SU-DHL-6 (cell line): ENCODE data around the gene NPEPL1.

ENCODE experiments used
- H2AFZ ChIP-seq: fragments of 200-600 bp; sonication (generic); 2 replicates; pipeline ENCODE4 v1.6.1; 2014; ENCODE audit warnings: low read depth, mild to moderate bottlenecking, moderate library complexity, mixed read lengths, antibody characterized with exemption, low read length; ENCODE audit not compliant: severe bottlenecking
- H3F3A ChIP-seq: fragments of 200-600 bp; shearing (Covaris generic); 2 replicates; pipeline ENCODE4 v1.6.0; 2016; ENCODE audit warnings: antibody characterized with exemption, mild to moderate bottlenecking; ENCODE audit not compliant: insufficient read depth
- H3K27ac ChIP-seq: fragments of 200-600 bp; sonication (generic); 2 replicates; pipeline ENCODE4 v1.5.1; 2016; ENCODE audit warnings: low read depth, mild to moderate bottlenecking, low read length, moderate library complexity, mixed read lengths
- H3K27me3 ChIP-seq: fragments of 200-600 bp; sonication (generic), shearing (Covaris generic); 2 replicates; pipeline ENCODE4 v1.6.0; 2014; ENCODE audit warnings: mild to moderate bottlenecking, low read length
- H3K36me3 ChIP-seq: fragments of 200-600 bp; sonication (generic); 2 replicates; pipeline ENCODE4 v1.6.1; 2014; ENCODE audit warnings: mild to moderate bottlenecking, low read length, mixed read lengths
- H3K4me2 ChIP-seq: fragments of 300-600, 200-600 bp; shearing (Covaris generic), sonication (generic); 2 replicates; pipeline ENCODE4 v1.6.0; 2014; ENCODE audit warnings: low read length, low read depth, mild to moderate bottlenecking; ENCODE audit not compliant: poor library complexity, severe bottlenecking
- H3K4me3 ChIP-seq: fragments of 200-600 bp; sonication (generic); 2 replicates; pipeline ENCODE4 v1.5.1; 2014; ENCODE audit warnings: antibody characterized with exemption, low read length, mild to moderate bottlenecking, mixed read lengths; ENCODE audit not compliant: insufficient read depth, poor library complexity, severe bottlenecking
- H3K79me2 ChIP-seq: fragments of 200-600 bp; sonication (generic); 2 replicates; pipeline ENCODE4 v1.6.1; 2014; ENCODE audit warnings: mild to moderate bottlenecking, low read length, moderate library complexity; ENCODE audit not compliant: insufficient read depth
- H3K9ac ChIP-seq: fragments of 200-600 bp; sonication (generic); 2 replicates; pipeline ENCODE4 v1.7.0; 2014; ENCODE audit warnings: mild to moderate bottlenecking, low read length
- H3K9me2 ChIP-seq: fragments of 200-600 bp; sonication (generic); replicated peaks from 2 replicates; pipeline ENCODE4 v1.6.1; 2014; ENCODE audit warnings: low read length; ENCODE audit not compliant: insufficient read depth
- H3K9me3 ChIP-seq: fragments of 200-600 bp; sonication (generic); 2 replicates; pipeline ENCODE4 v1.6.1; 2014; ENCODE audit warnings: low read length, mixed read lengths; ENCODE audit not compliant: insufficient read depth
- H4K20me1 ChIP-seq: fragments of 200-600 bp; sonication (generic); 2 replicates; pipeline ENCODE4 v1.6.1; 2014; ENCODE audit warnings: low read depth, mild to moderate bottlenecking, antibody characterized with exemption, low read length, moderate library complexity, mixed read lengths
- EZH2phosphoT487 ChIP-seq: fragments of 200-600 bp; sonication (generic), shearing (Covaris generic); conservative IDR thresholded peaks from 2 replicates; pipeline ENCODE4 v1.6.1; 2018; ENCODE audit warnings: mild to moderate bottlenecking, antibody characterized with exemption, low read length, moderate library complexity, mixed read lengths
- TF ChIP-seq, protein P1 (sequence below): fragments of 200-600 bp; sonication (generic); IDR thresholded peaks from one replicate; pipeline ENCODE4 v1.5.1; 2017; ENCODE audit warnings: antibody characterized with exemption, mild to moderate bottlenecking, low read length, moderate library complexity; ENCODE audit not compliant: insufficient read depth, poor library complexity, severe bottlenecking

NPEPL1 gene

DNA sequence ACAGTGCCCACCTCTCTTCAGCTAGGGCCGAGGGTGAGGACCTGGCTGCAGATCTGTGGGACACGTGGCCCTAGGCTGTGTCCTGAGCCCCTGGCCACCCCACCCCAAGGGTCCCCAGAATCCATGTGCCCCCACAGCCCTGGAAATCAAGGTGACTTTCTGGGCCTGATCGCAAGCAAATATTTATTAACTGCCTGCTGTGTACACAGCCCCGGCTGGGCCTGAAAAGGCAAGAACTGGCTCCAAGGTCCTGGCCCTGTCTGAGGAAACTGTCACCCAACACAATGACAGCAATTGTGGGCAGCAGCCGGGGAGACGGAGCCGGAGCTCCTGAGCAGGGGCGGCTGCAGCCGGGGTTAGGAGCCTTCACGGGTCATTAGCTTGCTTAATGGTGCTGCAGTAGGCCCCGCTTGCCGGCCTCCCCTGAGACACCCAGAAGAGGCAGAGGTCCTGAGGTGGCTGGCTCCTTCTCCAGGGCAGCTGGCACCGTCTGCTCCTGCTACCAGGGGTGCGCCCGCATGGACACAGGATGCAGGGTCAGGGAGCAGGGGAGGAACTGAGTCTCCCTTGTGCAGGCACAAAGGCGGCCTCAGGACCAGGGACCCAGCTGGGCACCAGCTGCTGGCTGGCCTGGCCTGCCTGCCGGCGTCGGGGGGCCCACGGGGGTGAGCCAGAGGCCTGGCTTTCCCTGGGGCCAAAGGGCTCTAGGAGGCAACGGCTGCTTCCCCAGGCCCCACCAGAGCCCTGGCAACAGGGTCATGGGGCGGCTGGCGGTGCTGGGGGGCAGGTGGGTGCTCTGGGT, 24.1 kb downstream of the NPEPL1 start:
- no peak overlapping the region for H3K4me2 ChIP-seq
- no peaks in the 10 kb centered on the region for H3K79me2 ChIP-seq
- H3K9me2 ChIP-seq, result no peaks in the 10 kb centered on the region
- no peaks in the 10 kb centered on the region for H4K20me1 ChIP-seq
- H3K4me3 ChIP-seq, result no peak overlapping the region
- no peaks in the 10 kb centered on the region for H3K9me3 ChIP-seq
- H3F3A ChIP-seq, result no peaks in the 10 kb centered on the region
- H3K27me3 ChIP-seq, result no peaks in the 10 kb centered on the region
- H3K36me3 ChIP-seq, result no peaks in the 10 kb centered on the region
- H2AFZ ChIP-seq, result no peak overlapping the region
- no peak overlapping the region for H3K9ac ChIP-seq
- TF ChIP-seq EZH2phosphoT487, result no peak
- TF ChIP-seq, protein P1, sequence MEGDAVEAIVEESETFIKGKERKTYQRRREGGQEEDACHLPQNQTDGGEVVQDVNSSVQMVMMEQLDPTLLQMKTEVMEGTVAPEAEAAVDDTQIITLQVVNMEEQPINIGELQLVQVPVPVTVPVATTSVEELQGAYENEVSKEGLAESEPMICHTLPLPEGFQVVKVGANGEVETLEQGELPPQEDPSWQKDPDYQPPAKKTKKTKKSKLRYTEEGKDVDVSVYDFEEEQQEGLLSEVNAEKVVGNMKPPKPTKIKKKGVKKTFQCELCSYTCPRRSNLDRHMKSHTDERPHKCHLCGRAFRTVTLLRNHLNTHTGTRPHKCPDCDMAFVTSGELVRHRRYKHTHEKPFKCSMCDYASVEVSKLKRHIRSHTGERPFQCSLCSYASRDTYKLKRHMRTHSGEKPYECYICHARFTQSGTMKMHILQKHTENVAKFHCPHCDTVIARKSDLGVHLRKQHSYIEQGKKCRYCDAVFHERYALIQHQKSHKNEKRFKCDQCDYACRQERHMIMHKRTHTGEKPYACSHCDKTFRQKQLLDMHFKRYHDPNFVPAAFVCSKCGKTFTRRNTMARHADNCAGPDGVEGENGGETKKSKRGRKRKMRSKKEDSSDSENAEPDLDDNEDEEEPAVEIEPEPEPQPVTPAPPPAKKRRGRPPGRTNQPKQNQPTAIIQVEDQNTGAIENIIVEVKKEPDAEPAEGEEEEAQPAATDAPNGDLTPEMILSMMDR, result no peak
- no peak overlapping the region for H3K27ac ChIP-seq

DNA sequence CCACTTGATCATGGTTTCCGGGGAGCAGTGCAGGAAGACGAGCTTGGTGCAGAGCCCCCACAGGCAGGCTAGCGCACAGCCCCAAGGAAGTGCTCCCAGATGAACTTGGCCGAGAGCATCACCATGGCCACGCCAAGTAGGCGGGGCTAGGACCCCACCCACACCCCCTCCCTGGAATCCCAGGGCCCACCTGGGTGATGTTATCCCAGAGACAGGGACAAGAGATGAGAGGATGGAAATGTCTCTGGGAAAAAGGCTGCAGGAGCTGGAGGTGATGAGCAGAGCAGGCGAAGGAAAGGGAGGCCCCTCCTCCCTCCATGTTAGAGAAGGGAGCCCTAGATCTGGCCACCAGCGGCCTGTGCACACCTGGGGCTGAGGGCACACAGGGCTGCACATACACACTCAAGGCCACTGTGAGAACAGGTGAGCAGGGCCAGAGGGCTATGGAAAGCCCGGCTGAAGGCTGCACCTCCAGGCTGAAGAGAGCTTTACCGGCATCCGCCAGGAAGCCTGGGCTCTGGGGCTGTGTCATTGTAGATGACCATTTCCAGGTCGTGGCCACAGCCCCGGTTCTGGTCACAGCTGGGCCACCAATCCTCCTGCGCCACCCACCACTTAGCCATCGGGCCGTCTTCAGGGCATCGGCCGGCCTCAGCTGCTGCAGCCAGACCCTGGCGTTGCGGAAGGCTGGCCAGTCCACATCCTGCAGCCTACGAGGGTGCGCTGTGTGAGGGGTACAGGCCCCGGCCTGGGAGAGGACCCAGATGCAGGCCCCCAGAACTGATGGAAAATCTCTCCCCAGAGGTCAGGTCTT, 24.9 kb downstream of the NPEPL1 start:
- H3K36me3 ChIP-seq, result no peaks in the 10 kb centered on the region
- no peak overlapping the region for H3K9ac ChIP-seq

DNA sequence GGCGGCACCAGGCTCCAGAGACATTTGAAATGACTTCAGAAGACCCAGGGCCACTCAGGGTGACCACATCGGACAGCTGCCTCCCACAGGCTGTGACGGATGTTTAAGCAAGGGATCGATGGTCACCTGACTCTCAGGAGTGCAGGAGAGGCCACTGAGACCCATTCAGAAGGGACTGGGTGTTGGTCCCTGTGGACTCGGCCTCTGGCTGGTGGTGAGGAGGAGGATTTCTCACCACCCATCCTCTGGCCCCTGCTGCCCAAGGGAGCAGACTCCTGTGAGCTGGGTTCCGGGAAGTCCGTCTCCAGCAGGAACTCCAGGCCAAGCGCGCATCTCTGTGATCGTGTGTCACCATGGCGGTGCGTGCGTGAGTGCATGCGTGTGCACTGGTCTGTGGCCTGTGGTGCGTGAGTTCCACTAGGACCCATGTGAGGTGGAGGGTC, 25.5 kb downstream of the NPEPL1 start:
- TF ChIP-seq, protein P1, result no peak
- TF ChIP-seq EZH2phosphoT487, result no peak
- no peak overlapping the region for H2AFZ ChIP-seq

More for the DNA sequence above, 24.9 kb downstream of the NPEPL1 start:
- Histone ChIP-seq H3K79me2 (no peaks in the 10 kb centered on the region), H3K4me3 (no peak overlapping the region), H4K20me1 (no peaks in the 10 kb centered on the region), H2AFZ (no peak overlapping the region), H3K9me2 (no peaks in the 10 kb centered on the region), H3K27me3 (no peaks in the 10 kb centered on the region), H3K4me2 (no peak overlapping the region), H3K9me3 (no peaks in the 10 kb centered on the region), H3F3A (no peaks in the 10 kb centered on the region), H3K27ac (no peak overlapping the region)
- TF ChIP-seq, protein P1, result no peak
- TF ChIP-seq EZH2phosphoT487, result no peak

More for the DNA sequence above, 25.5 kb downstream of the NPEPL1 start:
- Histone ChIP-seq H3F3A (no peaks in the 10 kb centered on the region), H3K27me3 (no peaks in the 10 kb centered on the region), H3K79me2 (no peaks in the 10 kb centered on the region), H3K27ac (no peak overlapping the region), H3K4me3 (no peak overlapping the region), H3K4me2 (no peak overlapping the region), H3K36me3 (no peaks in the 10 kb centered on the region), H3K9ac (no peak overlapping the region), H3K9me3 (no peaks in the 10 kb centered on the region), H4K20me1 (no peaks in the 10 kb centered on the region), H3K9me2 (no peaks in the 10 kb centered on the region)
